ENCODE measurements around the gene ZFYVE26.

GRCh38 chr14:67778792-67779191 is 37.6 kb downstream of the ZFYVE26 start:
- TF ChIP-seq TAF1 (IDR thresholded peaks at IDR 0.05; ENCODE audit: low read depth, low read length), result no peak
- no peak for TF ChIP-seq EZH2 (IDR thresholded peaks at IDR 0.05; ENCODE audit: low read depth, low read length, severe bottlenecking)
- no peak for TF ChIP-seq RFX5 (IDR thresholded peaks at IDR 0.05; ENCODE audit: borderline replicate concordance, low read depth, low read length)
- no peak for TF ChIP-seq SAP30 (IDR thresholded peaks at IDR 0.05; ENCODE audit: insufficient read depth, insufficient replicate concordance, low read length)
- TF ChIP-seq EP300 (IDR thresholded peaks at IDR 0.05; ENCODE audit: borderline replicate concordance in 1 of 2, low read depth in 2 of 2, low read length in 2 of 2), result no peak
- TF ChIP-seq CEBPB (IDR thresholded peaks at IDR 0.05; ENCODE audit: low read depth, low read length), result no peak
- no peak for TF ChIP-seq CTCF (IDR thresholded peaks at IDR 0.05; ENCODE audit: control extremely low read depth in 1 of 3, insufficient read depth in 1 of 3, low read depth in 1 of 3, low read length in 3 of 3)
- no peak for TF ChIP-seq RNF2 (IDR thresholded peaks at IDR 0.05; ENCODE audit: borderline replicate concordance, low read depth, low read length, missing control alignments, poor library complexity, severe bottlenecking)
- no peak for TF ChIP-seq SIX5 (IDR thresholded peaks at IDR 0.05; ENCODE audit: low read depth, low read length)
- no peak for TF ChIP-seq FOSL1 (IDR thresholded peaks at IDR 0.05; ENCODE audit: insufficient read depth, low read depth, low read length)

Data from H1 (cell line).